ENCODE results near the gene PNMT. TPM values are rescaled to one million over a fixed set of nuclear protein-coding genes. Genes with fewer than 3 reads are reported as not detected.

The PNMT gene
- total and polyA plus RNA-seq, 2 donors (not counting 1 experiment from before 2014, with no cell fraction given): not detected

GRCh38 chr17:39626171-39627046 lies 41.8 kb upstream of the PNMT start, which contains the start of gene PPP1R1B:
Gene PPP1R1B (plus strand): TSS chr17:39626952. CDS start chr17:39627393, 441 bp downstream.
- H3K36me3 ChIP-seq (ENCODE audit: control insufficient read depth, insufficient read depth, low read length): no peaks in the 10 kb centered on the region
- peak within 1 kb of the TSS; percentile 13 for H3K4me2 ChIP-seq (ENCODE audit: extremely low read depth, insufficient read depth, low read length)
- H3K4me1 ChIP-seq (ENCODE audit: control insufficient read depth, extremely low read depth, insufficient read depth, low read length): no peaks in the 10 kb centered on the region
- H2AFZ ChIP-seq (ENCODE audit: low read length): no peak within 1 kb of the TSS
- no peaks in the 10 kb centered on the region for H4K20me1 ChIP-seq (ENCODE audit: control insufficient read depth, extremely low read depth, insufficient read depth, low read length)
- H3K9ac ChIP-seq (ENCODE audit: insufficient read depth, low read length): no peak within 1 kb of the TSS
- TF ChIP-seq EZH2 (IDR thresholded peaks at IDR 0.05; ENCODE audit: low read length, missing control alignments): no peak
- TF ChIP-seq, protein P1, sequence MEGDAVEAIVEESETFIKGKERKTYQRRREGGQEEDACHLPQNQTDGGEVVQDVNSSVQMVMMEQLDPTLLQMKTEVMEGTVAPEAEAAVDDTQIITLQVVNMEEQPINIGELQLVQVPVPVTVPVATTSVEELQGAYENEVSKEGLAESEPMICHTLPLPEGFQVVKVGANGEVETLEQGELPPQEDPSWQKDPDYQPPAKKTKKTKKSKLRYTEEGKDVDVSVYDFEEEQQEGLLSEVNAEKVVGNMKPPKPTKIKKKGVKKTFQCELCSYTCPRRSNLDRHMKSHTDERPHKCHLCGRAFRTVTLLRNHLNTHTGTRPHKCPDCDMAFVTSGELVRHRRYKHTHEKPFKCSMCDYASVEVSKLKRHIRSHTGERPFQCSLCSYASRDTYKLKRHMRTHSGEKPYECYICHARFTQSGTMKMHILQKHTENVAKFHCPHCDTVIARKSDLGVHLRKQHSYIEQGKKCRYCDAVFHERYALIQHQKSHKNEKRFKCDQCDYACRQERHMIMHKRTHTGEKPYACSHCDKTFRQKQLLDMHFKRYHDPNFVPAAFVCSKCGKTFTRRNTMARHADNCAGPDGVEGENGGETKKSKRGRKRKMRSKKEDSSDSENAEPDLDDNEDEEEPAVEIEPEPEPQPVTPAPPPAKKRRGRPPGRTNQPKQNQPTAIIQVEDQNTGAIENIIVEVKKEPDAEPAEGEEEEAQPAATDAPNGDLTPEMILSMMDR (conservative IDR thresholded peaks at IDR 0.05 in 1 of 2, IDR thresholded peaks at IDR 0.05 in 1 of 2; ENCODE audit: low read depth in 1 of 2, low read length in 2 of 2): no peak
- H3K27me3 ChIP-seq (ENCODE audit: control insufficient read depth, insufficient read depth, low read length): peaks cover 51% of the 10 kb centered on the region
- H3K9me3 ChIP-seq (ENCODE audit: control insufficient read depth, insufficient read depth, low read depth, low read length): no peaks in the 10 kb centered on the region
- no peak within 1 kb of the TSS for H3K27ac ChIP-seq (ENCODE audit: insufficient read depth, low read length)
- no peak for DNase-seq (ENCODE audit: low read depth in 2 of 2)
- peak within 1 kb of the TSS in 2 of 4 experiments; percentile 16 to 38 for H3K4me3 ChIP-seq (replicated peaks in 1 of 4; ENCODE audit: control extremely low read depth in 1 of 4, insufficient read depth in 1 of 4, low read depth in 3 of 4, low read length in 4 of 4)
- H3K79me2 ChIP-seq (ENCODE audit: control insufficient read depth, insufficient read depth, low read length): no peaks in the 10 kb centered on the region

GRCh38 chr17:39627047-39627711 lies 41.1 kb upstream of the PNMT start:
- no peak overlapping the region for H3K27ac ChIP-seq (ENCODE audit: insufficient read depth, low read length)
- H3K4me1 ChIP-seq (ENCODE audit: control insufficient read depth, extremely low read depth, insufficient read depth, low read length): no peaks in the 10 kb centered on the region
- no peak overlapping the region for H3K9ac ChIP-seq (ENCODE audit: insufficient read depth, low read length)
- H4K20me1 ChIP-seq (ENCODE audit: control insufficient read depth, extremely low read depth, insufficient read depth, low read length): no peaks in the 10 kb centered on the region
- H3K4me3 ChIP-seq (replicated peaks in 1 of 4; ENCODE audit: control extremely low read depth in 1 of 4, insufficient read depth in 1 of 4, low read depth in 3 of 4, low read length in 4 of 4): peak overlapping the region in 2 of 4 experiments; percentile 16 to 38
- no peaks in the 10 kb centered on the region for H3K79me2 ChIP-seq (ENCODE audit: control insufficient read depth, insufficient read depth, low read length)
- peak overlapping the region; percentile 13 for H3K4me2 ChIP-seq (ENCODE audit: extremely low read depth, insufficient read depth, low read length)
- no peak for DNase-seq (ENCODE audit: low read depth in 2 of 2)
- H3K27me3 ChIP-seq (ENCODE audit: control insufficient read depth, insufficient read depth, low read length): peaks cover 56% of the 10 kb centered on the region
- TF ChIP-seq EZH2 (IDR thresholded peaks at IDR 0.05; ENCODE audit: low read length, missing control alignments): peak; percentile 99
- TF ChIP-seq, protein P1 (conservative IDR thresholded peaks at IDR 0.05 in 1 of 2, IDR thresholded peaks at IDR 0.05 in 1 of 2; ENCODE audit: low read depth in 1 of 2, low read length in 2 of 2): no peak
- no peak overlapping the region for H2AFZ ChIP-seq (ENCODE audit: low read length)
- no peaks in the 10 kb centered on the region for H3K9me3 ChIP-seq (ENCODE audit: control insufficient read depth, insufficient read depth, low read depth, low read length)
- H3K36me3 ChIP-seq (ENCODE audit: control insufficient read depth, insufficient read depth, low read length): no peaks in the 10 kb centered on the region
